HG03571 (cell line): ENCODE measurements around the gene SPDEF.

Source experiments
- ATAC-seq: cut with Tn5 transposase; IDR thresholded peaks from one replicate; pipeline ENCODE4 v1.9.1; 2021; ENCODE audit not compliant: unreplicated experiment

Gene SPDEF

DNA sequence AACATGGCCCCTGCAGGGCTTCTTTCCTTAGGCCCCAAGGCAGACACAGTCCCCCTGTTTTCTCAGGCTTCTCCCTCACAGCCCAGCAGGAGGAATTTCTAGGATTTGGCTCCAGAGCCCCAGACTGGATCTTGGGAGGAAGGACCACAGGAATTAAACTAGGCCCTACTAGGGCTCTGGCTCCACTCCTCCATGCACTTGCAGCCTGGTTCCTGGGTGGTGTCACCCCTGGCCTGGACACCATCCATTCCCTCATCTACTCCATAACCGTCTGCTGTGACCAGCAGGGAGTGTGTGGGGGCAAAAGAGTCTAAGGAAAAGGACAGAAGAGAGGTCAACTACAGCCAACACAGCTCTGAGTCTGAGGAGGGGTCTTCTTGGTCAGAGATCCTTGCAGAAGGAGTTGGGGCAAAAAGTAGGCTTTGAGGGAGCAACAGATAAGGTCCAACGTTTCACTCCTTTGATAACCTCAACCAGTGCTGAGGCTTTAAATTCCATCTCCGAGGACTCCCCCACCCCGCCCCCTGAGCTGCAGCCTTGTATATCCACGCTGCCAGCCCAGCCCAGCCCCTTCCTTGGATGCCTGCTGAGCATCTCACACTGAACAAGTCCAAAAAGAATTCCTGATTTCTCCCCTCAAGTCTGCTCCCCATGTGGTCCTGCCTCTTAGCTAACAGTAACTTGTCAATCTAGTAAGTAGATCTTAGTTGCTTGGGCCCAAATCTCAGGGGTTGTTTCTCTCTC lies 27.9 kb upstream of the SPDEF start:
- no peak for ATAC-seq

DNA sequence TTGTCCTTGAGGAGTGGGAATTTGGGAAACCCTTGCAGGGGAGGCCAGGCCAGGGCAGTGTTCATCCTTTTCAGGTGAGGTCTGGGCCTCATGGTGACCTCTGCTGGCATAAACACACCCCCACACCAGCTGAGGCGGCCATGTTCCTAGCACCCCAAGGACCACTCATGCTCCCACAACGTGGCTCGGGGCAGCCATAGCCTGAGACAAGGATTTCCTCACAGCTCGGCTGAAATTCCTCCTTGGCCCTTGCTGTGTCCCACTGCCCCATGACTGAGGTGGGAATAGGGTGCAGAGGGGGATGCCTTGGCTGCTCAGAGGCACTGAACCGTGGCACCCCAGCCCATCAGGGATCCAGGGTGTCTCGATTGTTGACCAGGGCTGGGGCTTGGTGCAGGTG lies 27.3 kb upstream of the SPDEF start:
- ATAC-seq, result no peak

DNA sequence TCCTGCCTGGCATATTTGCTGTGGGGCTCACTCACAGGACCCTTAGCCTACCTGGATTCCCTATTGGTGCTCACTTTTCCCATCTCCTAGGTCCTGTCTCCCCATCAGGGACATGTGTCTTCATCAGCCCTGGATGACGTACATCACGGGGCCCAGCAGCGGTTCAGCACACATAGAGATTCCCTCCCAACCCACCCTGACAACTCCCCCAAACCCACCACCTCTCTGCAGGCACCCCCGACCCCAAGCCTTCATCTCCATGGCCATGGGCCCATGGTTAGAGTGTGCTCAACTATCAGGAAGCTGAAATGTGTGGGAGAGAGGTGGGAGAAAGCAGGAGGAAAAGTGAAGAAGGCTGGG lies 25.4 kb upstream of the SPDEF start:
- ATAC-seq, result no peak

DNA sequence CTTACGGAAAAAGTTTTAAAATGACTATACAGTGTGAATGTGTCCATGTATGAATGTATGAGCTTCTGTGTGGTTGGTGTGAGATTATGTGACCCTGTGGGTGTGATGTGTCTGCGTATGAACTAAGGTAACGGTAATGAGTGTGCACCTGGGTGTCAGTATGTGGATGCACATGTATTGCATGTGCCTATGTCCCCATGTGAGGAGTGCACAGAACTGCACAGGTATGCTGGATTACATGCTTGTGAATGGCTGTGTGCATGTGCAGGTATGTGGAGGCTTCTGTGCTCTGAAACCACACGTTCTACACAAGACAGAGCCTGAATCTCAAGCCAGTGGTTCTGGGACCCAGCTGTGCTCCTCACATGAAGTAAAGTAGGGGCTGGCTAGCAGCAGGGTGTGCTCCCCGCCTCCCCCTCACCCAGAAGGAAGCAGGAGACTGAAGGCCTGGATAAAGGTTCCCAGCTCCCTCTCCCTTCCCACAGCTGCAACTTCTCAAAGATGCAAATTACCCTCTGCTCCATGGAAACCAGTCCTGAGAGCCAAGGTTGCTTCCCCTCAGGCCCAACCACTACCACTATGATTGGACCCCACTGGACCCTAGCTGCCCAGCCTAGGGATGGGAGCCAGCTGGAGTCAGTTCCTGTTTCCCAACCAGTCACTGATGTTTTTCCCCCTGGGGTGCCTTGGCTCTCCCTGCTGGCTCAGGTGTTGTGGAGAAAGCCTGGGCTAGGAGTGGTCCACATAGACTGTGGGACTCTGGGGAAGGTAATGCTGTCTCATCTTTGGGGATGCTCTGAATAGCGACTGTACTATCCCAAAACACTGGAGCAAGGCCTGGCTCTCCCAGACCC lies 24.8 kb upstream of the SPDEF start:
- no peak for ATAC-seq

DNA sequence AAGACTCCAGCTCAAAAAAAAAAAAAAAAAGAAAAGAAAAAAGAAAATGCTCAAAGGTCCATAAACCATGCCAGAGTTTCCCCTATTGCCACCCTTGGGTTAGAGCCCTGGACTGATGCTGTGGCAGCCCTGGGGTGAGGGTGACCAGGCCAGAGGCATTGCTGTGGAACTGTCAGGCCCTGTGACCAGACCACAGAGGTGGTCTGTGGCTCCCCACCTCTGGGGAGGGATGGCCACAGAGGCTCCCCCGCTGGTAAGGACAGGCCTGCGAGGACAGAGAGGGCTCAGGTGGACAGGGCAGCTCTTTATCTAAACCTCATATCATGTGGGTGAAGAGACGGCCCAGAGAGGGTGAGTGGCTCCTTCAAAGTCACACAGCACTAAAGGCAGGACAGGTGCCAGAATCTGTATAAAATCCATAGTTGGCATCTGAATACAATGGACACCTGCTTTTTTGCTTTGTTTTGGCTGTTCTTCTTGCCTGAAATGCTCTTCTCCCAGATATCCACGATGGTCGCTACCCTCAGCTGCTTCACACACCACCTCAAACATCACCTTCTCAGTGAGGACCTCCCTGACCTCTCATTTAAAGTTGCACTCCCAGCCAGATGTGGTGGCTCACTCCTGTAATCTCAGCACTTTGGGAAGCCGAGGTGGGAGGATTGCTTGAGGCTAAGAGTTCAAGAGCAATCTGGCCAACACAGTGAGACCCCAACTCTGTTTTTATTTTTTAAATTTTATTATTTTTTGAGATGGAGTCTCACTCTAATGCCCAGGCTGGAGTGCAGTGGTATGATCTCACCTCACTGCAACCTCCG lies 22.5 kb upstream of the SPDEF start:
- ATAC-seq, result no peak

DNA sequence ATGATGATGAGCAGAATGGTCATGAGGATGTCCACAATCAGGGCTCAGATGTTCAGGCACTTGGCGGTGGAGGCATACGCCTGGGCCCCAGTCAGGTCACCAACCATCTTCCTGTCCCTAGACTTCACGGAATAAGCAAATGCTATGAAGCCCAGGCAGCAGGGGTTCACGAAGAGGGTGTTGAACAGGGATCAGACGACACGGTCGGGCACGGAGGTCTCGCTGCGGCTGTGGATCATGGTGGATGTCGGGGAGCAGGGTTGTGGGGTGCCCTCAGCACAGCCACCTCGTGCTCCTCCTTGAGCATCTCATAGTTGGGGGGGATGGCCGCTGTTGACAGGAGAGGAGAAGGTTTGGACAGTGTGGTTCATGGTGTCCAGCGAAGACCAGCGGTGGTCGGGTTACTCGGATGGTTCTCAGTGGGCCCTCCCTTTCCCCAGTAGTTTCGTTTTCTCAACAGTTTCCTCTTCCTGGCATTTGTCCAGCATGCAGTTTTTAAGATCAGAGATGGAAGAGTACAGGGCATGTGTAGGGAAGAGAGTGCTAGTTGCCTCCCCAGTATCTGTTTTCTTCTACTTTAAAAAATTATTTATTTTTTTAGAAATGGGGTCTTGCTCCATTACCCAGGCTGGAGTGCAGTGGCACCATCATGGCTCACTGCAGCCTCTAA lies 20.3 kb upstream of the SPDEF start:
- ATAC-seq, result no peak

DNA sequence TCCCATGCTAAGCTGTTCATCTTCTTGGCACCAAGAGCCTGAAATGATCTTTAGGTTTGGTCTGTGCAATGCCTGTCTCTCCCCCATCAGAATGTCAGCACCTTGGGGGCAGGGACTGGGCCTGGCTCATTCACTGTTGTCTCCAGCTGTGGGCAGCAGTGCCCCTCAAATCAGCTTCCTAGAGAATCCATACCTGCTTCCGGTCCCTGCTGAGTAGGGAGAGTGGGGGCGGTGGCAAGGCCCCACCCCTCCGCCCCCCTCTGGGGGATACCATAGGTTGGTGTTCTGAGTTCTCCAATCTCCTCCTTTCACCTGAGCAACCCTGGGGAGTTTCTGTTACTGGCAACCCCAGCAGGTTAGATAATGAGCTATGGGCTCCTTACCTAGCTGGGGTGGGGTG lies 19.2 kb upstream of the SPDEF start:
- ATAC-seq, result no peak

DNA sequence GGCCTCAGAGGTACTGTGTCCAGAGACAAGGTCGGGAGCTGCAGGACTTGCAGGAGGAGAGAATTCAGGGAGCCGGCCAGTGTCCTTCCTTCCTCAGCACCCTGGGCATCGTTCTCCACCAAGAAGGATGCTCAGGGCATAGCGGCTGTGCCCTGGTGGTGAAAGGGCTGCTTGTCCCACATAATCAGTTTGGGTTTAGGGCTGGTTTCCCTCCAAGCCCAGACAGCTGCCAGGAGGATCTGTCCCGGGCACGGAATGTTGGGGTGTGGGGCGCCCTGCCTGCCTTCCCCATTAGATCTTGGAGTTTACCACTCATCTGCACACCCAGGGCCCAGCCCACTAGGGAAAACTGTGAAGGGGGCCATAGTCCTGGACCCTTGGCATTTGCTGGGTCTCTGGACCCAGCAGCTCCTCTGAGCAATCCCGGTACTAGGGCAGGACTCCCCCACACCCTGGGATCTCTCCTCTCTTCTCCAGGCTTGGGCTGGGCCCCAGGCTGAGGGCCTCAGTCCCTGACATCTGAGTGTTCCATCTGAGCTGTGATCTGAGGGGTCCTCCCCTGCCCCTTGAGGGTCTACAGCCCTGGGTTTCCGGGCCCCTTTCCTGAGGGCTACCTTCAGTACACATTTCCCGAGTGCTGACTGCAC lies 18.6 kb upstream of the SPDEF start:
- ATAC-seq, result no peak

DNA sequence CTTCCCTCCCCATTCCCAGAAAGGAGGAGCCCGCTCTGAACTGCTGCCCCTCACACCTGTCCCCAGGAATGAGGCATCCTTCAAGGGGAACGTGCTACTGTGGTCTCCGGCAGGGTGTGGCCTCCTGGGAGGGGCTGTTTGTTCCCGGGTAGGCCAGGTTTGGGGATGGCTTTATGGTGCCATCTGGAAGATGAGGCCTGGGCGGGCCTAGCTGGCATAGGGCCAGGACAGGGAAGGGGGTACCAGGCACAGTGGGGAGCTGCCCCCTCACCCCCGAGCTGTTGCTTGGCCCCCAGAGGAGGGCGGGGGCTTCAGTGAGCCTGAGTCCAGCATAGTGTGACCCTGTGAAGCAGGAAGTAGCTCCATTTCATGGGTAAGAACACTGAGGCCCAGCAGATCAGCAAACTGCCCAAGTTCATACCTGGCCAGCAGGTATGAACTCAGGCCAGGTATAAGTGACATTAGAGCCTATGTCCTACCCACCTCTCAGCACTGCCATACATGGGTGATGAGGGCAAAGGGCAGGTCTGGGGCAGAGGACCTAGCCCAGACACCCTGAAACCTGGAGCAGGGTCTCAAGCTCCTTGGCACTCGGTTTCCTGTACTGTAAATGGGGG lies 17.5 kb upstream of the SPDEF start:
- no peak for ATAC-seq

DNA sequence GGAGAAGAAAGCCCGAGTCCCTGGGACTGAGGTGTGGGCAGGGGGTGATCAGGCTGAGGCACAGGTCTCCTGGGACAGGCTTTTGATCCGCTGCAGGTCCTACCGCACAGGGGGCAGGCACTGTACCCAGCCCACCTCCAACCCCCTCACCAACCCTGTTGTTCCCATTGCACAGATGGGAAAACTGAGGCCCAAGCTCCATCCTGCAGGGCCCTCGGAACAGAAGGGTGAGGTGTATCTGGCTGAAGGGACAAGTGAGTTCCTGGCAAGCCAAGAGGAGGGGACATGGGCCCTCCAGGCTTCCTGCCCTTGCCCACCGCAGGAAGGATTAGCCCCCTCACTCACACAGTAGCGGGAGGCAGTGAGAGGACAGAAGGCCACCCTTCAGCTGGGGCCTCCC lies 16.5 kb upstream of the SPDEF start:
- no peak for ATAC-seq

DNA sequence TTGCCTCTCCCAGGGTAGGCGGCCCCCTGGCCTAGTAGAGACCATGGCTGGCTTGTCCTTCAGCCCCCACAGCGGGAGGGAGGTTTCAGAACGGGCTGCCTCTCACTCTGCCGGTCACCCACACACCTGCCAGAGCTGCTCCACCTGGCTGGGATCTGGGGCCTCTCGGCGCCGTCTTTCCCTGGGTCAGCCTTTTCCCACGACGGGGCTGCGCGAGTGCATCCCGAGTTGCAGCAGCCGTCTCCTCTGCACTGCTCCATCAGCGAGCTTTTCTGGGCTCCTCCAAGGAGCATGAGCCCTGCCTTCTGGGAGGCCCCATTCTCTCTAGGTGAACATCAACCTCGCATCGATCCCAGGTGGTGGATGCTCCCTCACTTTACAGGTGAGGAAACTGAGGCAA lies 15.9 kb upstream of the SPDEF start:
- no peak for ATAC-seq

DNA sequence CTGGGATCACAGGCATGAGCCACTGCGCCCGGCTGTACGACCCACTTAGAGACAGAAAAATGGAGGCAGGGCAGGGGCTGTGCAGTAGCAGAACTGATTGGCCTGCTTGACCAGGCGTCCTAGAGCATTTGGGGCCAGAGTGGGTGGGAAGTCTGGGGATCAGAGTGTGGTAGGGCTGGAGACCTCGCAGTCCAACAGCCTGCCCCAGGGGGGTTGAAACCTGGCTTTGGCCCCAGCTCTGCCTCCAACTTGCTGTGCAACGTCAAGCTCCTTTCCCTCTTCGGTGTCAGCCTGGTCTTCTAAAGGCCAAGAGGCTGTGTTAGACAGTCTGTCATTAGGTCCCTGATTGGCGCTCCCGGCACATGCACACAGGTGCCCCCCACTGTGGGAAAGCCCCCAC lies 15.3 kb upstream of the SPDEF start:
- ATAC-seq, result no peak

DNA sequence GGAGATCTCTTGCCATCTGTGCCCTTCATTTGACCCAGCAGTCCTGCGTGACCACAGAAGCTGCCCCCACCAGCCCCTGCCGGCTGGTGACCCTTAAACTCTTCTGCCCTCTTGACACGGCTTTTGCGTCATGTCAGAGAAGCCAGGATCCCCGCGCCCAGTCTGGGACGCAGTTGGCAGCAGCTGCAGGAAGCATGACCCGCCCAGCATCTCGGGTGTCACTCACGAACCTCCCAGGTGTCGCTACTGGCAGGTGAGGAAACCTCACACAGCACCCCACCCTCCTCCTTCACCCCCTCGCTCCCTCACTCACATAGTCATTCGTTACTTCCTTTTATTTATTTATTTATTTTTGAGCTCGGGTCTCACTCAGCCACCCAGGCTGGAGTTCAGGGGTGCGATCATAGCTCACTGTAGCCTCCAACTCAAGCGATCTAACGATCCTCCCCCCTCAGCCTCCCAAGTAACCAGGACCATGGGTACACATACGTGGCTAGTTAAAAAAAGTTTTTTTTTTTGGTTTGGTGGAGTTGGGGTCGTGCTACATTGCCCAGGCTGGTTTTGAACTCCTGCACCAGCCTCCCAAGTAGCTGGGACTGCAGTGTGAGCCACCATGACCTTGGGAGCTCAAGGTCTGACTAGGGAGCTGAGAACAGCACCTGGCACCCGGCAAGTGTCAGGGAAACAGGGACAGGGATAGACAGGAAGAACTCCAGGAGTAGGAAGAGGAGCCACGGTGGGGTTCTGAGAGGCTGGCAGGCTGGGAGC lies 14.1 kb upstream of the SPDEF start:
- ATAC-seq, result no peak

DNA sequence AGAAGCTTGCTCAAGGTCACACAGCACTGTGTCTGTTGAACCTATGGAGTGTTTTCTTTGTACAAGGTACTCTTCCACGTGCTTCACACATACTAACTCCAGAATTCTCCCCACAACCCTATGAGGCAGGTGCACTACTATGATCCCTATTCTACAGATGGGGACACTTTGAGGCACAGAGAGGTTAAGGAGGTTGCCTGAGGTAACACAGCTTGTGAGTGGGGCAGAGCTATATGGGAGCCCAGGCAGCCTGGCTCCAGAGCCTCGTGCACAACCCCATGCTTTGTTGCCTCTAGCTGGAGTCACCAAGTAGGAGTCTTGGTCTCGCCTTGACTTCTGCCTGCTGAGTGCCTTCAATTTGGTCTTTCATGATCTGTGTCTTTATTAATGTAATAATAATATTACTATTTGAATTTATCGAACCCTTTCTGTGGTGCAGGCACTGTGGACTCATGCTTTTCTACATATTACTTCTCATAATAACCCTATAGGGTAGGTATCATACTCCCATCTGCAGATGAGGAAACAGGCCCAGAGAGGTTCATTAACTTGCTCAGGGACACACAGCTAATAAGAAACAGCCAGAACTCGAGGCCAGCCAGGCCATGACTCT lies 13.3 kb upstream of the SPDEF start:
- ATAC-seq, result no peak

DNA sequence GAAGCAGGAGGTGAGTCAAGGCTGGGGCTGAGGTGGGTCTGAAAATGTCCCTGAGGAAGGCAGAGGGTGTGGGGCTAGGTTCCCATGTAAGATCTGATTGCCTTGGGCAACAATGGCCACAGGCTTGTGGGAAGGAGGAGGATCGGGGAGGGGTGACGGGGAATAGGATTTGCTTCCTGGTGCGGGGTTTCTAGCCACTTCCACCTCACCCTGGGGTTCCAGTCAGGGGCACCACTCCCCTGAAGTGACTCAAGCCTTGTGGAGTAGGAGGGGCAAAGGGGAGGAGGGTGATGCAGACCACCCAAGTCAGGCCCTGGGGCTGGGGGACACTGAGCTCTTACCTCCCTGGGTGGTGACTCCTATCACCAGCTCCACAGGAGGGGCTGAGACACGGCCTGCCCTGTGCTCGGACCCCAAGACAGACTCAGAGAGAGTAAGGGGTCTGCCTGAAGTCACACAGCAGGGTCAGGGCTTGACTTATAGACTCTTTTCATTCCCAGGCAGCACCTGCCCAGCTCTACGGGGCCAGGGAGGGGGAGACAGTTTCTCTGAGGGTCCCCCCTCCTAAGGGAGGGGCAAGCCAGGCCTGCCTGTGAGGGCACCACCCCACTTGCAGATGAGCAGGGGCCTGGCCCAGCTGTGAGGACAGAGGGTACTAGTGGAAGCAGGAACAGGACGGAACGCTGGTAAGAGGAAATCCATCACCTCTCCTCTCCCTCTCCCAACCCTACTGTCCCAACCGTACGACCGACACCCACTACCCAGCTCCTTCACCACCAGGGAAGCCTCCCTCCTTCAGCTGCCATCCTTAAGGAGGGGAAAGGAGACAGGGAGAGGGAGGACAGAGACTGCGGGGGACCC lies 12.4 kb upstream of the SPDEF start:
- ATAC-seq, result no peak

DNA sequence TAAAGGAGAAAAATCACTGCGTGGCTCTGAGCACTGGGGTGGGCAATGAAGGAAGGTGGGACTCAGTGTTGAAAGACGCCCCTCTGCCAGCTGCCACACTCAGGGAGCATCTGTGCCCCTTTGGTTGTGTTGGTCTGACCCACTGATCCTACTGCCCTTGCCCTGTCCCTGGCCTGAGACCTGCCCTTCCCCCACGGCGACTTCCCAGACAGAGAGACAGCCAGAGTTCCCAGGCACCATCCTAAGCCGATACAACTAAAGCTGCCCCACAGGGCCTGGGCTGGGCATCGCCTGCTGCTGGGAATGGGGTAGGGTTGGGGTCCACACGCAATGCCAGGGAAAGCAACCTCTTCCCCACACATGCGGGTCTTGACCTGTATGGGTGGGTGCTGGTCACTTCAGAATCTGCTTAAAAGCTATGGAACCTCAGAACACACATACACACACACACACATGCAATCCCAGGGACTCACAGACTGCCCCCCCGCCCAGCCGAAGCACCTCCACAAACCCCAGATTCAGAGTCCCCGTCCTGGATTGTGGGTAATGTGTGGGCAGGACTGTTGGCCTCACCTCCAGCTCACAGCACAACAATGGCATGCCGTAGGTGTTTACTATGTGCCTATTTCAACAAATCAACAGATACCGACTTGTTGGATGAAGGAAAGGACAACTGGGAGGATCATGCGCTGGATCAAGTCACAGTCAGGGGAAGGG lies 10.9 kb upstream of the SPDEF start:
- no peak for ATAC-seq

DNA sequence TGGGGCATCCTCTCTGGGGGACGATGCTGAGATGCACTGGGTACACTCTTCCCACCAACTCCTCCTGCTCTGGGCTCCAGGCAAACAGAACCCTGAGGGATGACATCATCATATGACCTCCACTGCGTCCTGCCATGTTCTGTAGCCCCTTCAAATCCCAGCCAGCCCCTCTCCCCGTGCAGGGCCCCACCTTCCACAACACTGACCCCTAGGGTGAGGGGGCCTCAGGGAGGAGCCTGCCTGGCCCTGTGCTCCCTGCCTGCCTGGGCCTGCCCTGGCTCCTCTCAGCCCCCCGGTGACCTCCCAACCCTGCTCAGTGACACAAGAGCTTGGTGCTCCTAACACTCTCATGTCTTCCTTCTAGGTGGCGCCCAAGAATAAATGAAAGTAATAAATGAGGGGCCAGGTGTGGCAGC lies 9.6 kb upstream of the SPDEF start:
- no peak for ATAC-seq

DNA sequence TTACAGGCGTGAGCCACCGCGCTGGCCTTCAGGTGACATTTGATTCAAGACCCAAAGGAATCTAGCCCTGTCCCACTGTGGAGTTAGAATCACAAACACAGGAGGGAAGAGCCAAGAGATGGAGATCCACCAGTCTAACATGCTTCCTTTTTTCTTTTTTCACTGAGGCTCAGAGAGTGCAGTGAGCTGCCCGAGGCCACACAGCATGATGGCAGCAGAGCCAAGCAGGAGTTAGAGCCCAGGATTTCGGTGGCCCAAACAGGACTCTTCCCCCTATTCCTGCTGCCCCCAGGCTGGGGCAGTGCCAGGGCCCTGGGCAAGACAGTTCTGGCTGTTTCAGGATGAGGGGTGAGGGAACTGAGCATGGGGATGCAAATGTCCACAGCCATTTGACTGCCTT lies 8.1 kb upstream of the SPDEF start:
- ATAC-seq, result no peak
